ENCODE data around the gene RASA1. TPM values are rescaled to one million over a fixed set of nuclear protein-coding genes. Genes with fewer than 3 reads are reported as not detected.
A peak's percentile ranks its signal among the peaks of the same experiment; 100 is the strongest.
"Not testable (repeated sequence)": the region's sequence is repeated elsewhere in the genome, so short reads cannot be mapped to it uniquely, and the experiment has no call there.

The RASA1 gene
- total RNA-seq (2014; rRNA removed; shearing (Covaris generic)): 37.6 and 43.0 TPM in 2 replicates

DNA sequence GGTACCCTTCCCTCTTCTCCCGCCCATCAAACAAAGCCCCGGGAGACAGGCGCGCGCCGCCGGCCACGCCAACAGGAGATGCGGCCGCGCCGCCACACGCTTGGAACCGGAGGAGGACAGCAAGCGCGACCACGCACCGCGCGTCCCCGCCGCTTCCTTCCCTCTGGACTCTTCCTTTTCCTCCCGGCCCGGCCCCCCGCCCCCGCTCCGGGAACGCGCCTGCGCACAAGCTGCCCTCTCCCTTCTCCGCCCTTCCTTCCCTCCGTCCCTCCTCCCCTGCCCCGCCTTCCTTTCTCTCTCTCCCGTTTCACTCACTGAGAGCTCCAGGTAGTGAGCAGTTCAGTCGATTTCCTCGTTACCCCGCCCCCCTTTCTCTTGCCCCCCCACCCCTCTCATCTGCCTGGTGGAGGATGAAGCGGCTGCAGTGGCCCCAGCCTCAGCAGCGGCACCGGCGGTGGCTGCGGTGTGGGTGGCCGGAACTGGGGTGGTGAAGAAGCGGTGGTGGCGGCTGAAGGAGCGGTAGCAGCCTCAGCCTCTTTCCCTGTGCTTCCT lies at the start of gene RASA1:
Gene RASA1 (plus strand): TSS at position 310 of the 552 bp plus-strand sequence. CDS start 569 bp downstream, outside the sequence.
- peak; percentile 99 for DNase-seq (ENCODE audit: low read depth)

DNA sequence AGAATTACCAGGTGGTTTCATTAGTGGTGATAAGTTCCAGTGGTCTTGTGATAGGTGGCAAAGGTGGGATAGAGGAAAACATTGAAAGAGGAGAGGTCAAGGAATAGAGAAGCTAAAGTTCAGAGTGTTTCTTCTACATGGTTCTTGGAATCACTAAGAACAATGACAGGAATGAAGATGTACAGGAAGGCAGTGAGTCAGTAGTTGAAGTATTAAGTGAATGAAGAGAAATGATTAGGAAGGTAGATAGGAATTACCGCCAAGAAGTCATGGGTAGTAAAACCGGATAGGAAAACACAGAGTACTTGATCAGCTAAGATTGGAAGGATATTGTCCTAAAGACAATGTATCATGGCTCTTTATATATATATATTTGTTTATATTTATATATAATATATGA lies 37.9 kb upstream of the RASA1 start:
- DNase-seq (ENCODE audit: low read depth): no peak

DNA sequence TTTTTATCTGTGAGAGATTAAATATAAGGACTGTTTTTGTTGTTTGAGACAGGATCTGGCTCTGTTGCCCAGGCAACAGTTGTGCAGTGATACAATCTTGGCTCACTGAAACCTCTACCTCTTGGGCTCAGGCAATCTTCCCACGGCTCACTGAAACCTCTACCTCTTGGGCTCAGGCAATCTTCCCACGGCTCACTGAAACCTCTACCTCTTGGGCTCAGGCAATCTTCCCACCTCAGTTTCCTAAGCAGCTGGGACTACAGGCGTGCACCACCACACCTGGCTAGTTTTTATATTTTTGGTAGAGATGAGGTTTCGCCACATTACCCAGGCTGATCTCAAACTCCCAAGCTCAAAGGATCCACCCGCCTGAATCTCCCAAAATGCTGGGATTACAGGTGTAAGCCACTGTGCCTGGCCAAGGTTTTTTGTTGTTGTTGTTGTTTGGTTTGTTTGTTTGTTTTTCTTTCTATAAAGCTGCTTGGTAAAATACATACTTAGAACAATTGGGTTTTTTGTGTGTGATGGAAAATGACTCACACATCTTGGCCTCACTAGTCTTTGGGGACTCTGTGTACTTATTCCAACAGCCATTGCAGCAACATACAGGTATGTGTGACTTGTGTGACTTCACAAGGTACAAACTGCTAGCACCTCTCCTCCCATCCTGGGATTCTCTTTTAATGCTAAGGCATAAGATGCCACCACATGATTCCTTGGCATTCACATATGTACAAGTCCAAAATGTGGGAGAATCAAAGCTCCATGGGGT lies 36.5 kb upstream of the RASA1 start:
- no peak for DNase-seq (ENCODE audit: low read depth)

DNA sequence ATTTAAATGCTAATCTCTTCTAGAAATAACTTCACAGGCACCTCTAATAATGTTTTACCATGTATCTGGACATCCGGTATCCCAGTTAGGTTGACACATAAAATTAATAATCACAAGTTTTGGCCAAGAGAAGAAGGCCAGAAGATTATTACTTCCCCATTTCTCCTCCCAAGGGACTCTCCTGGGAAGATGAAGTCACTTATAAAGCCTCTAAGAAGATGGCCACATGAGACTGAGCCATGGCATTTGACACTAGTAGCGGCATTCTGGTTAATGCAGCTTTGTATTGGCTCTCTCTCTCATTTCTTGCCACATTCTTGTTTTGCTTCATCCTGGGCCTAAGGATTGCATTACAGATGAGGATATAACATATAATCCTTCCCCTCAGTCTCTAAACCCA lies 34.5 kb upstream of the RASA1 start:
- no peak for DNase-seq (ENCODE audit: low read depth)

DNA sequence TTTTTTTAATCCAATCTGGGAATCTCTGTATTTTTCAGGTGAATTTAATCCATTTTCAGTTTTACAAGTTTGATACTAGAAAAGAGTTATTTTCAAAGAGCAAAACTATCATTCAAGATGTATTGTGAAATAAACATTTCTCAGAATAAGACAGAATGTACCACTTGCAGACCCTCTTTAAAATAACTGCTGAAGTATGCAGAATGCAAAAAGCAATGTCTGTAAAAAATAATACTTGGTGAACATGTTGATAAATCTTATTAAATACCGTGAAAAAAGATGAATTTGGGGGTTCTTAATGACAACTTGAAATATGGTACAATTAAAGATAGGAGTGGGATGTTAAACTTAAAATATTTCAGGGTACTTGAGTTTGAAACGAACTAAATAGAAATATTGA lies 26.1 kb upstream of the RASA1 start:
- DNase-seq (ENCODE audit: low read depth): no peak

DNA sequence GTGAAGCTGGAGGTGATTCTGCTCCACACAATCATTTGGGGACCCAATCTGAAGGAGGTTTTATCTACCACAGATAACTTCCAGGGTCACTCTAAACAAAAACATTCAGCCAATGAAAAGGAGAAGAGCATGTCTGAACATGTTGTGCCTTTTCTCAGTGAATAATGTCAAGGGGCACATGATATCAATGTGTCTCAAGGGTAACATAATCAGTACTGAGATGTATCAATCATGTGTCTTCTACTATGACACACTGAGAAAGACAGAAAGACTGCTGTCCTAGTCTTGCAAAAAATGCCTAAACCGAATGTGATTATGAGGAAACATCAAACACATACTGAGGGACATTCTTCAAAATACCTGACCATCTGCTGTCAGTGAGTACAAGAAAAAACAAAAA lies 25.4 kb upstream of the RASA1 start:
- DNase-seq (ENCODE audit: low read depth): no peak

DNA sequence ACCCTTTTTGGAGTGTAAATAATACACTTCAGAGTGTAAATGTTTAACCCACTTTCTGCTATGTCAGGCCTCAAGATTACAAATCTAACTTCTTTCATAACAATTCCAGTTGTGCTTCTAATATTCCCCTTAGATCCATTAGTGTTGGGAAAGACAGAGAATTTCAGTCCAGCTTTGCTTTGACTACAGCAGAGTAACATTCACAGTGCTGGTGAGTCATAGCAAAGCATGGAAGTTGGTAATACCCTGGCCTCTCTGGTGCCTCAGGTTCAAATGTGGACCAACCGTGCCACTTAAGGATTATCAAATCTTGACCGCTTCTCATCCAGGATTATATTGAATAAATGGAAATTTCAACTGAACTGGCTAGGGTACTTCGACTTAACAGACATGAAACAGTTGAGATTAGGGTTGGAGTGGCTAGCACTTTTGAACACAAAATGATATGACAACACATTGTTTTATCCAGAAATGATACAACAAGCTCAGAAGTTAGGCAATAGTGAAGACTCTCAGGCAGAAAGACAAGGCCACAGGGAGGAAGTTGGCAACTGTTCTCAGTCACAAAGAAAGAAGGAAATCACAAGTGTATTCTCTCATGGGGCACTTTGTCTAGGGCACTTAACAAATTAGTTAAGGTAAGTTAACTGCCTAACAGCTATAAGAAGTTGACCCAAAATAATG lies 24.4 kb upstream of the RASA1 start:
- DNase-seq (ENCODE audit: low read depth): peak; percentile 65

DNA sequence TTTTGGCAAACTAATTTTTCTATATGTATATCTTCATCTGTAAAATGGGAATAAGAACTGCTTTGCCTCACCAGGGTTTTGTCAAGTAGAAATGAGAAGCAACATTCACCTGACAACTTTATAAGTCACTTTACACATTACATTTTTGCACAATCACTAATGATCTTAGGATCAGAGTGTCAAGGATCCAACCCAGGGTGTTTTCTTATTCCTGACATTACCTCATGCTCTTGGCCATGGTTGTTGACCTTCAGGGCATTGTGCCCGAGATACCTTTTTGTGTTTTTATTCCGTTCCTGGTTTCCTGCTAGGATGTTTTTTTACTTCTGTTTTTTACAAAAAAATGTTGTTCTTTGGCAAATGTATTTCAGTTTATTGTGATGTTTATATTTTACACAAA lies 22.2 kb upstream of the RASA1 start:
- no peak for DNase-seq (ENCODE audit: low read depth)

DNA sequence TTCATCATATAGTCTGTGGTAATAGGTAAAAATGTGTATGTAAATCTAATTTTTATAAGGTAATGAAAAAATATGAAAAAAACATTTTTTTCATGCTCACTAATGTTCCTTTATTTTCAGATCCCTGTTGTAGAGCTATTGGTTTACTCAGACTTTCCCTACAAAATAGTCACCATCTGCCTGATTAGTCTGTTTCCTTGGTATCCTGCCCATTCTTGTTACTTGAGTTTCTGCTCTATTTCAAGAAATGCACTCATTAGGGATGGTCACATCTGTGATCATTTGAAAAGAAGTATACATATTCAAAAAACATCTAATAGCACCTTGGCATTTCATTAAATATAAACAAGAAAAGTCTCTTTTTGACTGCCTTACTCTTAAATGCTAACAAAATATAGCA lies 21.6 kb upstream of the RASA1 start:
- DNase-seq (ENCODE audit: low read depth): no peak

DNA sequence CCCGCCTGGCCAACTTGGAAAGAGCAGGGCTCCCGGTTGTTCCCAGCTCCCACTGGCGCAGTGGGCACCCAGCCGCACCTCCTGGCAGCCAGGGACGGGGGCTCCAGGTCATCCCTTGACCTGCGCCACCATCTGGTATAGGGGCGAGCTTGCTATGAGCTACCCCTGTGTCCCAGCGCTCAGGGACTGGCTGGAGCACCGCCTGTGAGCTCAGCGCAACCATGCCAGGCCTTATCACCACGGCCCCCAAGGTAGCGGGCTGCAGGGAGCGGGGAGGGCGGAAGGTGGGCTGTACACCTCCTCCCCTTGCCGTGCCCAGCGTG lies 15.4 kb upstream of the RASA1 start:
- no peak for DNase-seq (ENCODE audit: low read depth)

DNA sequence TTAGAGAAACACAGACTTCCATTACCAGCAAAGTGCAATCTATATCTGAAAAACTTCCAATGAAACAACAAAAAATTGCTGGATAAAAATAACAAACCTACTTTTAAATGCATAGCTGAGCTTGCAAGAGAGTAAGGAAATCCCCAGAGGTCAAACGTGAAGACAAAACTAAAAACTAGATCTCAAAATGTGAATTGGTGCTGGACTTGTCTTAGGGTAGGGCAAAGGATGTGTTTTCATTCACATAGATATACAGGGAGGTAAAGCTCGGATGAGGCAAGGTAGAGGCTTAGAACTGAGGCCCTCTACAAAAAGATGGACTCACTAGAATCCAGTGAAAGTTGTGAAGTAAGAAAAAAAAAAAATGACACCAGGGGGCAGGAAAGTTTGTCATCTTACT lies 13.6 kb upstream of the RASA1 start:
- no peak for DNase-seq (ENCODE audit: low read depth)

DNA sequence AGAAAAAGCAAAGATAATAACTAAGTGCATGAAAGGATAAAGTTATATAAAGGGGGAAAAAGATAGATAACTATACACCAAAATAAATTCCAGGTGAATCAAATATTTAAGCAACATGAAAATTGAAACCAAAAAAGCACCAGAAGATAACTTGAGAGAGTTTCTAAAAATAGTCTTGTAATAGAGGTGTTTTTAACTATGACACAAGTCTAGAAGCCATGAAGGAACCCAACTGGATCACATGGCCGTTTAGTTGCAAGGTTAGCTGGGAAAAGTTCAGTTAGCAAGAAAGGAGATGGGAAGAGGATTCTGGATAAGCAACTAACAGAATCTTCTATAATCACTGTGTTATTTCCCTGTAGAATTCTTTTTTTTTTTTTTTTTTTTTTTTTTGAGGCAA lies 9.2 kb upstream of the RASA1 start:
- DNase-seq (ENCODE audit: low read depth): no peak

DNA sequence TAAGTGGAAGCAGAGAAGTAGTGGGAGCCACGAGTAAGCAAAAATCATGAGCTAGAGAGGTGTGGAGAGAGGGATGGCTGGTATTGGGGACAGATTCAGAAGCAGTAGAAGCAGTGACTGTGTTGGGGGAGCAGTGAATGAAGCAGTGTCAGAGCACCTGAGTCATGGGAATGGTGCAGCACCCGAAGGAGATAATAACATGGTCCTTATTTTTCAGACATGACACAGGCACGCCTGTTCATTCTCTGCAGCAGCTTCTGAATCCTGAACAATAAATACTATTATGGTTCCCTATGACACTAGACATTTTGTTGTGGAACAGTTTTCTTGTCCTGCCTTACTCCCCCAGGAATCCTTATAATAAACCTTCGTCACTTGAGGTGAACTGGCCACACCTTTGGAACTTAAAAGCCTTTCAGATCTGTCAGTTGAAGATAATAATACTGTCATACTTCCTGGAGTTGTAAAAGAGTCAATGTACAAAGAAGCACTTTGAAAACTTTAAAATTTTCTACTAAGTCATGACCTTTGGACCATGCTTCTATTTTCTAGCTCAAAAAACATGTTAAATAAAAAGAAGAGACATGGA lies 7.0 kb upstream of the RASA1 start:
- DNase-seq (ENCODE audit: low read depth): no peak

DNA sequence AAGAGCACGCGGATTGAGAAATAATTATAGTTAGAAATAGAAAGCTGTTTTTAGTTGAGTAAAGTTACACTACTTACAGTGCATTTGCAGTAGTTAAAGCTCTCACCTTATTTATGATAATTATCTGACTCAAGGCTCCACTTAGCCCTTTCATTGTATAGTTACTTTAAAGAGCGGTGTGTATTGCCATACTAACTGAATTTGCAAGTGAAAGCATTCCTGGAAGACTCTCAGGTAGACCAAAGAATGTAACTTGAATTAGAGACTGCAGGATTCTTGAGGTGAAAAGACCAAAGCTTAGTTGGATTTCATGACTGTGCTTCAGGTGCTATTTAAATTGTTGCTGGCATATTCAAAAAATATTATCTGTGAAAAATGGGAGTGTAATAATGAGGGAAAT lies 4.2 kb upstream of the RASA1 start:
- no peak for DNase-seq (ENCODE audit: low read depth)

DNA sequence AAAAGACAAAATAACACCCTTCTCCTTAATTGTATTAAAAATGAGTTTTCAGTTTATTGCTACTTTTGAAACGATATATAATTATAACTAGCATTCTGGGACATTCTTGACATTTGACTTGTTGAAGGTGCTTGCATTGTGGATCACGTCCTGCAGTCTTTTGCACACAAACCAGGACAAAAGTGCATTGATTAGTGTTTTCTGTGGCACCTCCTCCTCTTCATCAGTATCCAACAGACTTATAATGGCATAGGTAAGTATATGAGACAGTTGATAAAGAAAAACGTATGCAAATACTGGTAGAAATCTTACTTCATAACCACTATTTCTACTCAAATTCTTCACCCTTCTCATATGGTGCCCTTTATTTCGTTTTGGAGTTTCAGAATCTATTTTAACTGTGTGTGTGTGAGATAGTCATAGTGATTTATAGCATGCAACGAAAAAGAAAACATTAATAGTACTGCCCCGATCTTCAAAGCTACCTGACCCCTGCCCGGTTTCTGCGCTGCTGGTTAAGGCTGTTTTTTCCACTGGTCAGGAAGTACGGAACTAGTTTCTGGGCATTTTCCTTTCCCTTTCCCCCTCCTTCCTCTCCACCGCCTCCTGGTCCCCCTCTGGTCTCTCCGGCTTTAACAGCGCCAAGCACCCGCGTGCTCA lies 639 bp upstream of the RASA1 start:
- DNase-seq (ENCODE audit: low read depth): no peak

DNA sequence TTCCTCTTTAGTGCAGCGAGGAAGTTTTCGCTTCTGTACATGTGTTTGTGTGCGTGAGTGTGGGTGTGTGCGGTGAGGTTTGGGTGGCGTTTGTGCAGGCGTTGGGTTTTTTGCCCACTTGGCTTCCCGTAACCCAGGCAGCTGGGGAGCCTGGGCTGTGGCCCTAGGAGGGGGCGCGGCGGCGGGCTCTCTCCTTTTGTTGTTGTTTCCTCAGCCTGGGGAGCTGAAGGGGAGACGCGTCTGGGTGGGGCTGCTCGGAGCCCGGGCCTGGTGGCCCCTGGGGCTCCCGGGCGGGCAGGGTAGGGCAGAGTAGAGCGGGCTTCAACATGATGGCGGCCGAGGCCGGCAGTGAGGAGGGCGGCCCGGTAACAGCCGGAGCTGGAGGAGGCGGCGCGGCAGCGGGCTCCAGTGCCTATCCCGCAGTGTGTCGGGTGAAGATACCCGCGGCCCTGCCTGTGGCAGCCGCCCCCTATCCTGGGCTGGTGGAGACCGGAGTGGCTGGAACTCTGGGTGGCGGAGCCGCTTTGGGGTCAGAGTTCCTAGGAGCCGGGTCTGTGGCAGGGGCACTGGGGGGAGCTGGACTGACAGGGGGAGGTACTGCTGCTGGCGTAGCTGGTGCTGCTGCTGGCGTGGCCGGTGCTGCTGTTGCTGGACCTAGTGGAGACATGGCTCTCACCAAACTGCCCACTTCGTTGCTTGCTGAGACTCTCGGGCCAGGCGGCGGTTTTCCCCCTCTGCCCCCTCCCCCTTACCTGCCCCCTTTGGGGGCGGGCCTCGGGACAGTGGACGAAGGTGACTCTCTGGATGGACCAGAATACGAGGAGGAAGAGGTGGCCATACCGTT lies 665 bp downstream of the RASA1 start:
- peak; percentile 50 for DNase-seq (ENCODE audit: low read depth)

DNA sequence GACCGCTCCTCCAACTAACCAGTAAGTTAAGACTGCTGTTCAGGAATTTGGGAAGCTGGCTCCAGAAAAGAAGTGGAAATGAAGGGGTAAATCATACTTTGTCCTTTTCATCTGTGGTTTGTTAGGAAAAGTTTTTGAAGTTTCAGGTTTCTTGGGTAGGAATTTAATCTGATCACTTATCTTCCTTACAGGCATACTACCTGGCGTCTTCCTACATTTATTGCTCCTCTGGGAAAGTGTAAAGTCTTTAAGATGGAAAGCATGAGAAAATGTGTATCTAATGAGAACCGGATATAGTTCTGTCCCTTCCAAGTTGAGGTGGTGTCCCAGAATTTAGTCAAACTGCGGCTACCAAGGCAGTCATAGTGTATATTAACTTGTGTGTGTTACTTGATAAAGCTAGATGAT lies 1.3 kb downstream of the RASA1 start:
- no peak for DNase-seq (ENCODE audit: low read depth)

DNA sequence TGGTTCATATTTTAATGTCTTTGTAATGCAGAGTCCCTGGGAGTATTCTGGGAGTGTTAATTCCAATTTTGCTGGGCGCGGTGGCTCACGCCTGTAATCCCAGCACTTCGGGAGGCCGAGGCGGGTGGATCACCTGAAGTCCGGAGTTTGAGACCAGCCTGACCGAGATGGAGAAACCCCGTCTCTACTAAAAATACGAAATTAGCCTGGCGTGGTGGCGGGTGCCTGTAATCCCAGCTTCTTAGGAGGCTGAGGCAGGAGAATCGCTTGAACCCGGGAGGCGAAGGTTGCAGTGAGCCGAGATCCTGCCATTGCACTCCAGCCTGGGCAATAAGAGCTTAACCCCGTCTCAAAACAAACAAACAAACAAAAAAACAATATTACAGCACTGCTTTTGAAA lies 3.2 kb downstream of the RASA1 start:
- not testable (repeated sequence) for DNase-seq (ENCODE audit: low read depth)

DNA sequence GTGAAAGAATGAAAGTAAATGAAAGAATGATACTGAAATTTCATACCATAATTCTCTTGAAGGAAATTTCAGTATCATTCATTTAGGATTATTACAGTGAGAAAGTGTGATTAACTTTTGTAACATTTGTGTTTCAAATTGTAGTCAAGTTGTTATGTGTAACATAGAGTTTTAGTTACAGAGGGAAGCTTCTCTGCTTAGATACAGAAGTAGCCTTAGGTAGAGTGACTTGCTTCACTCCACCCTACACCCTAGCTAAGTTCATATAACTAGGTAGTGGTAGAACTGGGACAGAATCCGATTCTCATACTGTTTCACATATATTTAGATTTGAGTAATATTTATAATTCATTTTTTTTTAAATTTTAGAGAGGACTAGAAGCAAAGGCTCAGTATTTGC lies 9.0 kb downstream of the RASA1 start:
- DNase-seq (ENCODE audit: low read depth): no peak

DNA sequence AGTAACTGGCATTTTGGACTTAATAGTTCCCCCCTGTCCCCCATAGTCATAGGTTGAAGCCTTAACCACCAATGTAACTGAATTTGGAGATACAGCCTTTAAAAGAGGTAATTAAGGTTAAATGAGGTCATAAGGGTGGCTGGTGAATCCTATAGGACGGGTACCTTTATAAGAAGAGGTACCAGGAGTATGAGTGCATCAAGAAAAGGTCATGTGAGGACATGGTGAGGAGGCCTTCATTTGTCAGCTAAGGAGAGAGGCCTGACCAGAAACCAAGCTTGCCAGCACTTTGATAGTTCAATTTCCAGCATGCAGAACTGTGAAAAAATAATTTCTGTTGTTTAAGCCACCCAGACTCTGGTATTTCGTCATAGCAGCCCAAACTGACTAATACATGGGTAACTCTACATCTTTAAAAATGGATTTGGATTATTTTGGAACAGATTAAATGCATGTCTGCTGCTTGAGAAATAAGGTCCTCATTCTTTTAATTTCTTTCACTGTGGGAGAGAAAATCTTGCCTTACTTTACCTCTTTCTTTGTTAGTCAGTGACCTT lies 9.7 kb downstream of the RASA1 start:
- no peak for DNase-seq (ENCODE audit: low read depth)

DNA sequence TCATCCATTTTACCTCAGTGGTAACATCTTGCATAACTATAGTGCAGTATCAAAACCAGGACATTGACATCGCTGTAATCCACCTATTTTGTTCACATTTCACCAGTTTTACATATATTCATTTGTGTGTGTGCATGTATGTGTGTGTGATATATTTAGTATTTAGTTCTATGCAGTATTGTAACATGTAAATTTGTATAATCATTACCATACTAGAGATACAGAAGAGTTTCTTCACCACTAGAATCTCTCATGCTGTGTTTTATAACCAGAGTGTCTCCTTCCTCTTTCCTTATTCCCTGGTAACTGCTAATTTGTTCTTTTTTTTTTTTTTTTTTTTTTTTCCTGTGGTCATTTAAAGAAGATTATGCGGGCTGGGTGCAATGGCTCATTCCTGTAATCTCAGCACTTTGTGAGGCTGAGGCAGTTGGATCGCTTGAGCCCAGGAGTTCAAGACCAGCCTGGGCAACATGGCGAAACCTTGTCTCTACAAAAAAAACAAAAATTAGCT lies 11.0 kb downstream of the RASA1 start:
- no peak for DNase-seq (ENCODE audit: low read depth)
